ENCODE data around the gene ASNSD1.
"Not testable (repeated sequence)": the region's sequence is repeated elsewhere in the genome, so short reads cannot be mapped to it uniquely, and the experiment has no call there.

The ASNSD1 gene

GRCh38 chr2:189683348-189683747, 22.1 kb downstream of the ASNSD1 start:
- Histone ChIP-seq H4K20me1 (no peaks in the 10 kb centered on the region), H3K4me3 (no peak overlapping the region), H3K36me3 (no peaks in the 10 kb centered on the region), H3K4me1 (peaks cover 7% of the 10 kb centered on the region; the same call in 1 of the 2 replicates), H3K27ac (no peak overlapping the region), H3K27me3 (no peaks in the 10 kb centered on the region), H3K9me3 (peaks cover 4% of the 10 kb centered on the region), H3K4me2 (no peak overlapping the region), H3K9ac (no peak overlapping the region)
- no peak for TF ChIP-seq Cebpa-rat (IDR thresholded peaks at IDR 0.05)

DNA sequence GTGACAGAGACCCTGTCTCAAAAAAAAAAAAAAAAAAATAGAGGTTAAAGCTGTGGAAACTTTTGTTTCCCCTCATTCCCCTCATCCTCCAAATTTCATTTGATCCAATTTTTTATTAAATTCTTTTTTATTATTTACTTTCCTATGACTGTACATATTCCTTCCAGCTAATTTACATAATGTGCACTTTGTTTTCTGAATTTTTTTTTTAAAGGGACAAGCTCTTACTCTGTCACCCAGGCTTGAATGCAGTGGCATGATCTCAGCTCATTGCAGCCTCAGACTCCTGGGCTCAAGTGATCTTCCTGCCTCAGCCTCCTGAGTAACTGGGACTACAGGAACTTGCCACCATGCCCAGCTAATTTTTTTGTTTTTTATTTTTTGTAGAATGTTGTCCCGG, 23.6 kb downstream of the ASNSD1 start:
- no peak for TF ChIP-seq Cebpa-rat (IDR thresholded peaks at IDR 0.05)
- H3K9me3 ChIP-seq, result no peaks in the 10 kb centered on the region
- H3K27ac ChIP-seq, result no peak overlapping the region
- H3K4me1 ChIP-seq, result peaks cover 7% of the 10 kb centered on the region; the same call in 1 of the 2 replicates
- H3K4me3 ChIP-seq, result no peak overlapping the region
- H3K27me3 ChIP-seq, result no peaks in the 10 kb centered on the region
- H3K9ac ChIP-seq, result no peak overlapping the region
- H3K4me2 ChIP-seq, result no peak overlapping the region
- H4K20me1 ChIP-seq, result no peaks in the 10 kb centered on the region
- H3K36me3 ChIP-seq, result no peaks in the 10 kb centered on the region

- no peak overlapping the region for H3K9ac ChIP-seq
These were observed 24.4 kb downstream of the ASNSD1 start for GRCh38 chr2:189685540-189686229.

GRCh38 chr2:189687796-189688195, 26.5 kb downstream of the ASNSD1 start:
- H3K4me3 ChIP-seq, H4K20me1 ChIP-seq: not testable (repeated sequence)

More at GRCh38 chr2:189685540-189686229, 24.4 kb downstream of the ASNSD1 start:
- H3K4me1 ChIP-seq, result peaks cover 7% of the 10 kb centered on the region; the same call in 1 of the 2 replicates
- no peaks in the 10 kb centered on the region for H3K36me3 ChIP-seq
- H3K4me2 ChIP-seq, result no peak overlapping the region
- H3K4me3 ChIP-seq, result no peak overlapping the region
- no peaks in the 10 kb centered on the region for H4K20me1 ChIP-seq
- H3K9me3 ChIP-seq, result no peaks in the 10 kb centered on the region
- no peak for TF ChIP-seq Cebpa-rat (IDR thresholded peaks at IDR 0.05)
- no peaks in the 10 kb centered on the region for H3K27me3 ChIP-seq
- no peak overlapping the region for H3K27ac ChIP-seq

DNA sequence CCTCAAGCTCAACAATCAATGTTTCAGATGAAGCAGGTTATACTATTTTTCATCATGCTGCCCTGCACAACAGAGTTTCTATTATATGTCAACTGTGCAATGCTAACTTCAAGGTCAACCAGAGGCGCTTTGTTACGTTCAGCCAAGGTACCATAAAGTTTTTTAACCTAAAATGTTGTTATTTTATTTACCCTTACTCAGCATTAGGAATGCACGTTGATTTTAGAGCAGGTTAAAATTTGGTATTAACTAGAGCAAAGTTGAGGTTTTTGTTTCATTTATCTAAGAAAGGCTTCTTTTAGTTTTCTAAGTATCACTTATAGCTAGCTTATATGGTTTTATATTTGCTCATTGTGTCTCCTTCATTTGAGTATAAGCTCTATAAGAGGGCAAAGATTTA, 35.0 kb downstream of the ASNSD1 start:
- Histone ChIP-seq H3K9ac (no peak overlapping the region), H4K20me1 (no peaks in the 10 kb centered on the region), H3K9me3 (no peaks in the 10 kb centered on the region), H3K36me3 (no peaks in the 10 kb centered on the region), H3K4me1 (no peaks in the 10 kb centered on the region), H3K4me2 (no peak overlapping the region), H3K4me3 (no peak overlapping the region), H3K27me3 (no peaks in the 10 kb centered on the region), H3K27ac (no peak overlapping the region)
- TF ChIP-seq Cebpa-rat (IDR thresholded peaks at IDR 0.05), result no peak

More at GRCh38 chr2:189687796-189688195, 26.5 kb downstream of the ASNSD1 start:
- H3K4me1 ChIP-seq, H3K4me2 ChIP-seq, H3K27ac ChIP-seq, H3K9ac ChIP-seq, H3K27me3 ChIP-seq, H3K9me3 ChIP-seq, H3K36me3 ChIP-seq: not testable (repeated sequence)

GRCh38 chr2:189698020-189698887, 37.0 kb downstream of the ASNSD1 start:
- Histone ChIP-seq H3K4me2 (no peak overlapping the region), H3K9ac (no peak overlapping the region), H3K4me1 (no peaks in the 10 kb centered on the region), H3K27me3 (no peaks in the 10 kb centered on the region), H4K20me1 (no peaks in the 10 kb centered on the region), H3K4me3 (no peak overlapping the region), H3K27ac (no peak overlapping the region), H3K9me3 (no peaks in the 10 kb centered on the region), H3K36me3 (no peaks in the 10 kb centered on the region)
- TF ChIP-seq Cebpa-rat (IDR thresholded peaks at IDR 0.05), result no peak

- Histone ChIP-seq H3K36me3 (no peaks in the 10 kb centered on the region), H3K4me2 (no peak overlapping the region), H3K27me3 (no peaks in the 10 kb centered on the region), H3K27ac (no peak overlapping the region), H3K9ac (no peak overlapping the region), H4K20me1 (no peaks in the 10 kb centered on the region), H3K4me1 (no peaks in the 10 kb centered on the region), H3K9me3 (no peaks in the 10 kb centered on the region), H3K4me3 (no peak overlapping the region)
- TF ChIP-seq Cebpa-rat (IDR thresholded peaks at IDR 0.05), result no peak
These were observed 39.4 kb downstream of the ASNSD1 start for GRCh38 chr2:189700681-189701080.

DNA sequence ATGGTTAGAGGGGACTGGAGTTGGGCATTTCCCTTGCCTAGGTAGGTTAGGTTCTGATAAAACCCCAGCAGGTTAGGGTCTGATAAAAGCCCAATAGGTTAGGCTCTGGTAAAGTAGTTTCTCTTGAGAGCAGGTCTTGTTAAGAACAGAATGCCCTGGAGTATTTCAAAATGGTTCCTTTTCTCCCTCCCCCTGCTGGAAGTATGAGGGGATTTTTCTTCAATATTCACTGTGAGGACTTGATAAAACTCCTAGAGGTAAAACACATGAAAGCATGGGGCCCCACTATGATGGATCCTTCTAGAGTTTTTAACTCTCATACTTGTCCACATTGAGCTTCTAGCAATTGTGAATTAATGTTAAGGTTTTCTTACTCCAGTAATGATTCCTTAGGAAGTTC, 40.8 kb downstream of the ASNSD1 start:
- H3K27ac ChIP-seq, result no peak overlapping the region
- H3K36me3 ChIP-seq, result no peaks in the 10 kb centered on the region
- no peak overlapping the region for H3K4me3 ChIP-seq
- no peaks in the 10 kb centered on the region for H3K4me1 ChIP-seq
- H3K9me3 ChIP-seq, result no peaks in the 10 kb centered on the region
- H4K20me1 ChIP-seq, result no peaks in the 10 kb centered on the region
- no peaks in the 10 kb centered on the region for H3K27me3 ChIP-seq
- no peak overlapping the region for H3K9ac ChIP-seq
- no peak for TF ChIP-seq Cebpa-rat (IDR thresholded peaks at IDR 0.05)
- H3K4me2 ChIP-seq, result no peak overlapping the region

GRCh38 chr2:189709501-189710221, 48.4 kb downstream of the ASNSD1 start:
- H4K20me1 ChIP-seq, result no peaks in the 10 kb centered on the region
- no peak for TF ChIP-seq Cebpa-rat (IDR thresholded peaks at IDR 0.05)
- 0 out of 2 replicates have a peak, but pooled peaks cover 4% of the 10 kb centered on the region for H3K36me3 ChIP-seq
- H3K27me3 ChIP-seq, result no peaks in the 10 kb centered on the region
- no peak overlapping the region for H3K9ac ChIP-seq
- H3K27ac ChIP-seq, result no peak overlapping the region
- H3K4me3 ChIP-seq, result no peak overlapping the region
- no peaks in the 10 kb centered on the region for H3K9me3 ChIP-seq
- H3K4me2 ChIP-seq, result no peak overlapping the region
- no peaks in the 10 kb centered on the region for H3K4me1 ChIP-seq

GRCh38 chr2:189717593-189717992, 56.3 kb downstream of the ASNSD1 start:
- not testable (repeated sequence) for H3K9me3 ChIP-seq, H3K4me3 ChIP-seq, H4K20me1 ChIP-seq, H3K27me3 ChIP-seq, H3K36me3 ChIP-seq, H3K27ac ChIP-seq, H3K9ac ChIP-seq, H3K4me2 ChIP-seq, H3K4me1 ChIP-seq

Measured in BLaER1 (cell line).